NT2/D1 (cell line): ENCODE results near the gene RAB41.

ENCODE experiments used
- SUZ12 ChIP-seq: IDR thresholded peaks from 2 replicates; pipeline ENCODE4 v1.6.1; 2011; ENCODE audit not compliant: insufficient read length, insufficient read depth; ENCODE audit errors: extremely low read depth
- YY1 ChIP-seq: IDR thresholded peaks from 2 replicates; pipeline ENCODE4 v1.6.1; 2011; ENCODE audit not compliant: insufficient read length, insufficient read depth
- ZNF274 ChIP-seq: IDR thresholded peaks from 2 replicates; pipeline ENCODE4 v1.6.1; 2011; ENCODE audit warnings: mild to moderate bottlenecking, low read depth, low read length

DNA sequence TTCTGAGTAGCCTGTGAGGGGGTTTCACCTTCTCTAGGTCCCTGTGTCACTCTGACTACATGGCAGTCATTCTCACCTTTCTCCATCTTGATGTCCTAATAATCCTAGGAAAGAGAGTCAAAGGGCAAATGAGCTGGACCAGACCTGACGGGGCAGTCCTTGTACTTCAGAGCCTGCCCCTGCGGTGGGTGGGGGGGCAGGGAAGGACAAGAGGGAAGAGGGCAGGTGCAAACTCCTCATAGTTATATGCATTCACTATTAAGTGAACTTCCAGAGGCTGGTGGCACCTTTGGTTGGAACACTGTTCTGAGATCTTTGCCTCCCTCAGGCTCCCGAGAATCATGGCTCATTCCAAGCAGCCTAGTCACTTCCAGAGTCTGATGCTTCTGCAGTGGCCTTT lies 47.6 kb upstream of the RAB41 start, which contains the start of gene AWAT1:
- TF ChIP-seq ZNF274: no peak
- no peak for TF ChIP-seq YY1
- TF ChIP-seq SUZ12: no peak
